ENCODE data around the gene TRAF5.

GRCh38 chr1:211330282-211330936, 3.8 kb downstream of the TRAF5 start:
- TF ChIP-seq CTCF (IDR thresholded peaks at IDR 0.05): no peak
- TF ChIP-seq POLR2A (IDR thresholded peaks at IDR 0.05): no peak
